ENCODE results near the gene FXN.

FXN gene

GRCh38 chr9:69122549-69123141 is 87.1 kb downstream of the FXN start:
- no peak for DNase-seq
- Histone ChIP-seq H3K79me2 (ENCODE audit: insufficient read depth, low read length) (no peaks in the 10 kb centered on the region), H4K20me1 (ENCODE audit: insufficient read depth, low read length) (no peaks in the 10 kb centered on the region), H2AFZ (ENCODE audit: low read depth, low read length) (peak overlapping the region; percentile 74; the same call in 1 of the 2 replicates), H3K4me3 (ENCODE audit: low read depth in 1 of 2, low read length in 2 of 2) (peak overlapping the region; percentile 42 to 80; a peak in 3 of 4 replicates), H3K9me3 (ENCODE audit: insufficient read depth, low read length, severe bottlenecking) (no peaks in the 10 kb centered on the region), H3K4me2 (ENCODE audit: insufficient read depth, low read length) (peak overlapping the region; percentile 86), H3K27ac (ENCODE audit: low read length) (peak overlapping the region; percentile 66), H3K9ac (ENCODE audit: low read depth, low read length) (peak overlapping the region; percentile 65), H3K4me1 (ENCODE audit: insufficient read depth, low read length) (peaks cover 16% of the 10 kb centered on the region), H3K36me3 (ENCODE audit: insufficient read depth, low read length) (no peaks in the 10 kb centered on the region), H3K27me3 (ENCODE audit: insufficient read depth, low read length, poor library complexity) (no peaks in the 10 kb centered on the region)
- TF ChIP-seq EZH2 (IDR thresholded peaks at IDR 0.05; ENCODE audit: borderline replicate concordance, low read depth, low read length, severe bottlenecking) (no peak), CTCF (IDR thresholded peaks at IDR 0.05; ENCODE audit: borderline replicate concordance, extremely low read depth, low read length, poor library complexity, severe bottlenecking) (no peak)
- ATAC-seq (ENCODE audit: insufficient read depth, low read depth) = no peak

GRCh38 chr9:69130456-69131441 is 95.2 kb downstream of the FXN start:
- Histone ChIP-seq H3K4me2 (ENCODE audit: insufficient read depth, low read length) (no peak overlapping the region), H4K20me1 (ENCODE audit: insufficient read depth, low read length) (no peaks in the 10 kb centered on the region; the same call in 1 of the 2 replicates), H3K4me3 (ENCODE audit: low read depth in 1 of 2, low read length in 2 of 2) (no peak overlapping the region), H3K9ac (ENCODE audit: low read depth, low read length) (no peak overlapping the region), H3K36me3 (ENCODE audit: insufficient read depth, low read length) (no peaks in the 10 kb centered on the region), H3K9me3 (ENCODE audit: insufficient read depth, low read length, severe bottlenecking) (no peaks in the 10 kb centered on the region), H3K4me1 (ENCODE audit: insufficient read depth, low read length) (no peaks in the 10 kb centered on the region), H2AFZ (ENCODE audit: low read depth, low read length) (no peak overlapping the region), H3K27ac (ENCODE audit: low read length) (no peak overlapping the region), H3K27me3 (ENCODE audit: insufficient read depth, low read length, poor library complexity) (no peaks in the 10 kb centered on the region), H3K79me2 (ENCODE audit: insufficient read depth, low read length) (no peaks in the 10 kb centered on the region)
- no peak for DNase-seq
- ATAC-seq (ENCODE audit: insufficient read depth, low read depth) = no peak
- TF ChIP-seq EZH2 (IDR thresholded peaks at IDR 0.05; ENCODE audit: borderline replicate concordance, low read depth, low read length, severe bottlenecking) (no peak), CTCF (IDR thresholded peaks at IDR 0.05; ENCODE audit: borderline replicate concordance, extremely low read depth, low read length, poor library complexity, severe bottlenecking) (no peak)

GRCh38 chr9:69131682-69132081 is 96.1 kb downstream of the FXN start:
- H3K27me3 ChIP-seq (ENCODE audit: insufficient read depth, low read length, poor library complexity) = no peaks in the 10 kb centered on the region
- no peaks in the 10 kb centered on the region for H3K79me2 ChIP-seq (ENCODE audit: insufficient read depth, low read length)
- H2AFZ ChIP-seq (ENCODE audit: low read depth, low read length) = no peak overlapping the region
- DNase-seq (no peak), ATAC-seq (ENCODE audit: insufficient read depth, low read depth) (no peak)
- no peak overlapping the region for H3K4me3 ChIP-seq (ENCODE audit: low read depth in 1 of 2, low read length in 2 of 2)
- no peaks in the 10 kb centered on the region for H3K9me3 ChIP-seq (ENCODE audit: insufficient read depth, low read length, severe bottlenecking)
- TF ChIP-seq EZH2 (IDR thresholded peaks at IDR 0.05; ENCODE audit: borderline replicate concordance, low read depth, low read length, severe bottlenecking) (no peak), CTCF (IDR thresholded peaks at IDR 0.05; ENCODE audit: borderline replicate concordance, extremely low read depth, low read length, poor library complexity, severe bottlenecking) (no peak)
- no peaks in the 10 kb centered on the region for H3K36me3 ChIP-seq (ENCODE audit: insufficient read depth, low read length)
- H3K27ac ChIP-seq (ENCODE audit: low read length) = no peak overlapping the region
- H4K20me1 ChIP-seq (ENCODE audit: insufficient read depth, low read length) = no peaks in the 10 kb centered on the region; the same call in 1 of the 2 replicates
- no peak overlapping the region for H3K9ac ChIP-seq (ENCODE audit: low read depth, low read length)
- H3K4me1 ChIP-seq (ENCODE audit: insufficient read depth, low read length) = no peaks in the 10 kb centered on the region
- no peak overlapping the region for H3K4me2 ChIP-seq (ENCODE audit: insufficient read depth, low read length)

All from DND-41 (cell line).